Measurements from ENCODE around the gene MYO1D. TPM values are rescaled to one million over a fixed set of nuclear protein-coding genes. Genes with fewer than 3 reads are reported as not detected.

Gene MYO1D
- total RNA-seq, 2 donors from 2014 or later: 42.9 to 43.7 TPM

GRCh38 chr17:32604966-32605365 is 272.0 kb downstream of the MYO1D start:
- Mint-ChIP-seq H3K27ac (no peak overlapping the region), H3K36me3 (ENCODE audit: low read depth) (peaks cover 43% of the 10 kb centered on the region), H3K4me1 (peaks cover 9% of the 10 kb centered on the region), H3K27me3 (ENCODE audit: insufficient read depth) (no peaks in the 10 kb centered on the region), H3K9me3 (peaks cover 12% of the 10 kb centered on the region), H3K4me3 (no peak overlapping the region)
- H3K4me3 ChIP-seq (ENCODE audit: low read length): no peak overlapping the region
- no peak overlapping the region for H3K27ac ChIP-seq (ENCODE audit: low read depth, low read length)
- peaks cover 22% of the 10 kb centered on the region for H3K9me3 ChIP-seq (ENCODE audit: control insufficient read depth, low read length)
- no peak for TF ChIP-seq CTCF (conservative IDR thresholded peaks at IDR 0.05)
- no peaks in the 10 kb centered on the region for H3K4me1 ChIP-seq (ENCODE audit: control insufficient read depth, insufficient read depth, low read length)
- H3K36me3 ChIP-seq (ENCODE audit: control insufficient read depth, insufficient read depth, low read length): peaks cover 28% of the 10 kb centered on the region
- no peak overlapping the region for H3K9ac ChIP-seq (ENCODE audit: extremely low read depth, low read length, poor library complexity, severe bottlenecking)
- no peak for DNase-seq
- 94 to 100% methylated on average over 4 of the region's 4 CpGs for WGBS, 2 experiments (ENCODE audit: insufficient coverage in 1 of 2, insufficient read length in 1 of 2)
- H3K27me3 ChIP-seq (ENCODE audit: control insufficient read depth, insufficient read depth, low read length, poor library complexity, severe bottlenecking): no peaks in the 10 kb centered on the region

GRCh38 chr17:32602396-32602795 is 274.5 kb downstream of the MYO1D start:
- H3K27ac ChIP-seq (ENCODE audit: low read depth, low read length): no peak overlapping the region
- peaks cover 30% of the 10 kb centered on the region for H3K36me3 ChIP-seq (ENCODE audit: control insufficient read depth, insufficient read depth, low read length)

GRCh38 chr17:32601866-32602265 is 275.1 kb downstream of the MYO1D start:
- Mint-ChIP-seq H3K9me3 (peaks cover 7% of the 10 kb centered on the region), H3K4me1 (peaks cover 2% of the 10 kb centered on the region), H3K27me3 (ENCODE audit: insufficient read depth) (no peaks in the 10 kb centered on the region), H3K4me3 (no peak overlapping the region), H3K36me3 (ENCODE audit: low read depth) (peaks cover 39% of the 10 kb centered on the region), H3K27ac (no peak overlapping the region)
- H3K9ac ChIP-seq (ENCODE audit: extremely low read depth, low read length, poor library complexity, severe bottlenecking): no peak overlapping the region
- no peaks in the 10 kb centered on the region for H3K4me1 ChIP-seq (ENCODE audit: control insufficient read depth, insufficient read depth, low read length)
- peaks cover 30% of the 10 kb centered on the region for H3K36me3 ChIP-seq (ENCODE audit: control insufficient read depth, insufficient read depth, low read length)
- no peak overlapping the region for H3K4me3 ChIP-seq (ENCODE audit: low read length)
- no peaks in the 10 kb centered on the region for H3K27me3 ChIP-seq (ENCODE audit: control insufficient read depth, insufficient read depth, low read length, poor library complexity, severe bottlenecking)
- TF ChIP-seq CTCF (conservative IDR thresholded peaks at IDR 0.05): no peak
- H3K9me3 ChIP-seq (ENCODE audit: control insufficient read depth, low read length): peaks cover 17% of the 10 kb centered on the region
- DNase-seq: no peak
- H3K27ac ChIP-seq (ENCODE audit: low read depth, low read length): no peak overlapping the region
- WGBS, 2 experiments (ENCODE audit: insufficient coverage in 1 of 2, insufficient read length in 1 of 2): 80 to 89% methylated on average over 1 of the region's 2 CpGs

More at GRCh38 chr17:32602396-32602795, 274.5 kb downstream of the MYO1D start:
- Histone ChIP-seq H3K4me1 (ENCODE audit: control insufficient read depth, insufficient read depth, low read length) (no peaks in the 10 kb centered on the region), H3K9me3 (ENCODE audit: control insufficient read depth, low read length) (peaks cover 17% of the 10 kb centered on the region), H3K4me3 (ENCODE audit: low read length) (no peak overlapping the region), H3K27me3 (ENCODE audit: control insufficient read depth, insufficient read depth, low read length, poor library complexity, severe bottlenecking) (no peaks in the 10 kb centered on the region), H3K9ac (ENCODE audit: extremely low read depth, low read length, poor library complexity, severe bottlenecking) (no peak overlapping the region)
- Mint-ChIP-seq H3K4me1 (peaks cover 2% of the 10 kb centered on the region), H3K4me3 (no peak overlapping the region), H3K27me3 (ENCODE audit: insufficient read depth) (no peaks in the 10 kb centered on the region), H3K27ac (no peak overlapping the region), H3K36me3 (ENCODE audit: low read depth) (peaks cover 39% of the 10 kb centered on the region), H3K9me3 (peaks cover 7% of the 10 kb centered on the region)
- WGBS, 2 experiments (ENCODE audit: insufficient coverage in 1 of 2, insufficient read length in 1 of 2): 75 to 90% methylated on average over 1 to 2 of the region's 2 CpGs
- TF ChIP-seq CTCF (conservative IDR thresholded peaks at IDR 0.05): no peak
- DNase-seq: no peak
